ENCODE data around the gene ABHD17B.
A peak's percentile ranks its signal among the peaks of the same experiment; 100 is the strongest.
"Not testable (repeated sequence)": the region's sequence is repeated elsewhere in the genome, so short reads cannot be mapped to it uniquely, and the experiment has no call there.

ABHD17B gene

DNA sequence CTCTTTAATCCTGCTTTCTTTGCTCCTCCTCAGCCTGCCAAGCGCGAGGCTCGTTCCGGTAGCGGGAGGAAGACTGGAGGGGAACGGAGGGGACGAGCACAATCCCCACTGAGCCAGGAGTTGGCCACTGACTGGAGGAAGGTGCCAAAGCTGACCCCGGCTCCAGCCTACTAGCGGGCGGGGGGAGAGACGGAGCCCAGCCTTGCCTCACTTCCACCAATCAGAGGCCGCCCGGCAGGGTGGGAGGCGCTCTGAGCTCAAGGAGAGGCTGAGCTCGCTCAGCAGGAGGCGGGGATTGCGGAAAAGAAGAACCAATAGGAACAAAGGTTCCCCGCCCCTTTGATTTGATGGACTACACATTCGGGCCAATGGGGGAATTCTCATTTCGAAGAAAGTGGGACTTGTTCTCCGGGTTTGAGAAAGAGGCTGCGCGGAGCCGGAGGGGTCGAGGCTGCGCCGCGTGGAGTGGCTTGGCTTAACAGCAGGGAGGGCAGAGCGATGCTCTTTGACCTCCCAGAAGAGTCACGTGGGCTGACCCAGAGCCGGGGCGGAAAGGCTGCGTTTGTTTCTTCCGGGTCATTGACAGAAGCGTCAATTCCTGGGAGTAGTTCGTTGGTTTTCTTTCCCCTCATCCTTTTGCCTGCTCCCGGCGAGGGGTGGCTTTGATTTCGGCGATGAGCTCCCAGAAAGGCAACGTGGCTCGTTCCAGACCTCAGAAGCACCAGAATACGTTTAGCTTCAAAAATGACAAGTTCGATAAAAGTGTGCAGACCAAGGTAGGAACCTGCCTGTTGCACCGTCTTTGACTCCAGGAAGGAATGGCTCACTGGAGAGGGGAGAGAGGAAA is at the start of gene ABHD17B, which contains the start of gene C9orf85:
TSS of gene ABHD17B (minus strand) at position 133 of the 847 bp plus-strand sequence. CDS start 36,113 bp downstream, outside the sequence.
TSS of gene C9orf85 (plus strand) at position 579 of the 847 bp plus-strand sequence. CDS start at position 675, 96 bp downstream.
- peaks cover 66% of the 10 kb centered on the region for H3K4me1 Mint-ChIP-seq (ENCODE audit: low read depth)
- no peaks in the 10 kb centered on the region for H3K9me3 Mint-ChIP-seq (ENCODE audit: low read depth)
- H3K27me3 Mint-ChIP-seq = no peaks in the 10 kb centered on the region
- no peaks in the 10 kb centered on the region for H3K36me3 Mint-ChIP-seq
- peak within 1 kb of the TSS; percentile 100 for H3K4me3 Mint-ChIP-seq
- peak within 1 kb of the TSS; percentile 99 for H3K27ac Mint-ChIP-seq

DNA sequence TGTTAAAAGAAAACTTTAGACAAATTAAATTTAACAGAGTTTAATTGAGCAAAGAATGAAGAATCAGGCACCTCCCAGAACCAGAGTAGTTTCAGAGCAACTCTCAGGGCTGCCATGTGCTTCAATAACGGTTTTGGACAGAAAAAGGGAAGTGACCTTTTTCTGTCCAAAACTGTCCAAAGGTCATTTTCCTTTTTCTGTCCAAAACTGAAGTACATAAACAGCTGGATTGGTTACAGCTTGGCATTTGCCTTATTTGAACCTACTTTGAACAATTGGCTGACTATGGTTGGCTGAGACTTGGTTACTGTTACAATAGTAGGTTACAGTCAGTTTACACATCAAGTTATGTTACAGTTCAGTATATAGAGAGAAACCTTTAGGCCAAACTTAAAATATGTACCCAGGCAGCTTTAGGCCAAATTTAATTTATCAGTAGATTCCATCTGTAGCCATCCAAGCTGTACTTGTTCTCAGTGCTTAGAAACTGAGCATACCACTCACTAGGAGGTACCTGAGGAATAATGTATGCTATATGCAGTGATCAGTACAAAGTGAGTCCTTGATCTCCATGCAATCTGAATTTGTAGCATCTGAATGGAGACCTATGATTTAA is 44.4 kb upstream of the ABHD17B start:
- Mint-ChIP-seq H3K36me3 (peaks cover 18% of the 10 kb centered on the region), H3K27me3 (no peaks in the 10 kb centered on the region), H3K9me3 (ENCODE audit: low read depth) (no peaks in the 10 kb centered on the region), H3K27ac (no peak overlapping the region), H3K4me3 (no peak overlapping the region), H3K4me1 (ENCODE audit: low read depth) (no peaks in the 10 kb centered on the region)

DNA sequence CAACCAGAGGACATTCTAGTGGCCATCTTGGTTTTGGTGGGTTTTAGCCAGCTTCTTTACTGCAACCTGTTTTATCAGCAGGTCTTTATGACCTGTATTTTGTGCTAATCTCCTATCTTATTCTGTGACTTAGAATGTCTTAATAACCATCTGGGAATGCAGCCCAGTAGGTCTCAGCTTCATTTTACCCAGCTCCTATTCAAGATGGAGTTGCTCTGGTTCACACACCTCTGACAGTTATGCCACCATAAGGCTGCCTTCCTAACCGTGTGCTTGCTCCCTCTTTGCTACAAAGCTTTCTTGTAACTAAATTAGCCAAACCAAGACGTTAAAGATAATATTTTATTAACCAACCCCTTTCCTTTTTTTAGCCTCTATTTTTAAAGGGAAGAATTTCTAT is 43.7 kb upstream of the ABHD17B start:
- H3K27me3 Mint-ChIP-seq; H3K4me3 Mint-ChIP-seq; H3K9me3 Mint-ChIP-seq (ENCODE audit: low read depth); H3K27ac Mint-ChIP-seq; H3K4me1 Mint-ChIP-seq (ENCODE audit: low read depth): not testable (repeated sequence)
- peaks cover 14% of the 10 kb centered on the region for H3K36me3 Mint-ChIP-seq

DNA sequence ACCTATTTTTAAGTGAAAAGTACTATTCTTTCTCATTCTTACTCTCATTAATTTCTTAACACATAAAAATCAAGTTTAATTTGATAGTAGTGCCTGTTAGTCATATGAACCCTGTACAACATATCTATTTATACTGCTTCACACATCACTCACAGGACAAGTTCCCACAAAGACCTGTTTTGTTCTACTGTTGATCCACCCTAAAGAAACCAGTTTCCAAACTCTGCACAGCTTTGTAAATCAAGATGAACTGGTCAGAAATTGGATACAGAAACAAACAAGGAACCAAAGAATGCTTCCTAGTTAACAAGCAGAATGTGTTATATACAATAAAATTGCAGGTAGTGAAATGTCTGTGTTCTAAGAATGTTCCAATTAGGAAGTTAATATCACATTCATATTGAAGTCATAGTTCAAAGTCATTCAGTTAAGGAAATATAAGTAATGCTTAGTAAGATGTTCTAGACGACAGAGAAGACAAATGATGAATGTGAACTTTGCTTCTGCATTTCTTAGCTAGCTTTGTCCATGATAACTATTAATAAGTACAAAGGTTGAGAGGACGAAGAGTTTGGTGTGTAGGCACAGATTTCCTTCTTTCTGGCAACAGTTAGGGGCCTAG is 33.9 kb upstream of the ABHD17B start:
- Mint-ChIP-seq H3K9me3 (ENCODE audit: low read depth) (no peaks in the 10 kb centered on the region), H3K27me3 (no peaks in the 10 kb centered on the region), H3K36me3 (peaks cover 9% of the 10 kb centered on the region), H3K4me1 (ENCODE audit: low read depth) (peaks cover 19% of the 10 kb centered on the region), H3K4me3 (no peak overlapping the region), H3K27ac (no peak overlapping the region)

DNA sequence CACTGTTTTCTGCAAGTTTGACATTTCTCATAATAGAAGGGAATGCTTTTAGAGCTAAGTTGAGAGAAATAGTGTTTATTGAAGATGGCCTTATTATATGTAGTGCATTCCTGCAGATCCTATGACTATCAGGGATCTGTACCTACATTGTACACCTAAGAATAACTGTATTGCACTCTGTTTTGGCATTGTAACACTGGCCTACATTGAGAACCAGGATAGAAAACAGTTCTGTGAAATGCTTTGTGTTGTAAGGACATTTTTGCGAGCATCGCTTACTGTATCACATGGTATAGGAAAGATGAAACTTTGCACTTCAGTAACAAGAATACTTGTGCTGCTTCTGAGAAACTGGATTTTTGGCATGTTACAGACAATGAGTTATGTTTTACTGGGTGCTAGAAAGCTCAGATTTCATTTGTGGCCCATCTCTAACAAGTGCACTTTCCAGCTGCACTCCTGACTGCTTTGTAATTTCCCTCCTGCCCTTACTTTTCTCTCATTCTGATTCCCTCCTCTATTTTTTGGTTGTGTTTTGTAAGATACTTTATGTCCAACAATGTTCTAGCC is 31.1 kb upstream of the ABHD17B start:
- H3K4me3 Mint-ChIP-seq = no peak overlapping the region
- no peaks in the 10 kb centered on the region for H3K27me3 Mint-ChIP-seq

DNA sequence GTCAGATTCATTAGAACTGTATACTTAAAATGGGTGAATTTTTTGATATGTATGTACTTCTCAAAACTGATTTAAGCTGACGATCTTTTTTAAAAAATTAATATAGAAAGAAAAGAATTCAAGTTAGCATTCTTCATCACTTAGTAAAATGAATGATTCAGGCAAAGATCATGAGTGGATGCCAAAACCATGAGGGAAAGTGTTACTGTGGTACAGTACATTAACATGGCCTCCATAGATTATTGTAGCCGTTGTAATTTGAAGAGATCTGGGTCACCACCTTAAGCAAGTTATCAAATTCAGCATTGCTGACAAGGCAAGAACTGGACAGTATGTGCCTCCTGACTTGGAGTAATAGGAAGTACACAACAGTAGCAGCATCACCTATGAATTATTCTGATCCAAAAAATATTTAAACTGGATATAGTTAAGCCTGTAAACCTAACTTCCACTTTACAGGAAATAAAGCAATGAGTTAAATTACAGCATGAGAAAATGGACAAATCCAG is 30.1 kb upstream of the ABHD17B start:
- Mint-ChIP-seq H3K9me3 (ENCODE audit: low read depth) (no peaks in the 10 kb centered on the region), H3K4me1 (ENCODE audit: low read depth) (peaks cover 30% of the 10 kb centered on the region), H3K36me3 (no peaks in the 10 kb centered on the region), H3K27ac (no peak overlapping the region), H3K4me3 (no peak overlapping the region), H3K27me3 (no peaks in the 10 kb centered on the region)

More for the DNA sequence above, 31.1 kb upstream of the ABHD17B start:
- Mint-ChIP-seq H3K27ac (no peak overlapping the region), H3K4me1 (ENCODE audit: low read depth) (peaks cover 28% of the 10 kb centered on the region), H3K36me3 (peaks cover under 1% of the 10 kb centered on the region), H3K9me3 (ENCODE audit: low read depth) (no peaks in the 10 kb centered on the region)

DNA sequence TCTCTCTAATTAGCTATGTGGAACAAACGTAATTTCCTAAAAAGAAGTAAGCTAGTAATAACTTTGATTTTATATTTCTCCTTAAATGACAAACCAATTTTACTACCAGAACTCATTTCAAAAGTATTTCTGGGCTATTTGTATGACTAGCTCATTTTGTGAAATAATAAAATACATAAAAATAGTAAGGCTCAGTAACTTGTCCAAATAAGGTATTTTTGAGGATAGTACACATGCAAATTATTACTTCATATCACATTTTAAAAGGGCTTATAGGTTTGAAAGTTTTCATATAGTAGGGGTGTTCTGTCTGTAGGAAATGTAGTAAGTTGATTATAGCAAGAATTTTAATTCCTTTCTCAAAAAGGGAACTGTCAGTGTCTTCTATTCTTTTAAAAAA is 26.9 kb upstream of the ABHD17B start:
- Mint-ChIP-seq H3K4me1 (ENCODE audit: low read depth) (peaks cover 38% of the 10 kb centered on the region), H3K27me3 (no peaks in the 10 kb centered on the region), H3K9me3 (ENCODE audit: low read depth) (peaks cover 2% of the 10 kb centered on the region), H3K36me3 (peaks cover 2% of the 10 kb centered on the region), H3K4me3 (no peak overlapping the region), H3K27ac (no peak overlapping the region)

DNA sequence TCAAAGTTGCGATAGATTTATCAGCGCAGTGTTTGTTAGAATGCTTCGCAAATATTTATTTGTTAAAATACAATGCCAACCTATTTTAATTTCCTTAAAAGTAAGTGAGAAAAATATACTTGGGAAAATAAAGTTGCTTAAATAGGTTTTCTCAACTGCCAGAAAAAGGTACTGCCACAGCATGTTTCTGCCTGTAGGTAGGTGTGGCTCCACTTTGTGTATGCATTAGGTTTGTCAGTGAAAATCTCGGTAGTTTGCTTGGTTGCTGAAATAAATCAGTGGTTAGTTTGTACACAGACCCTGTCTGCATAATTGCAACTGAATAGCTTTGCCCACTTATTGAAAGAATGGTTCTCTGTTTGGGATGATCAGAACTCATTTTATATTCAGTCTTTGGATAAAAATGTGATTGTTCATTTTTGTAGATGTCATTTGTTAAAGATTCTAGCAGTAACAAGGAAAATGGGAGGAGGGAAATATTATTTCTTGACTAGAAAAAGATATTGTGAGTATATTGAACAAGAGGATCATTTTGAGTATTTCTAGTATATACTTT is 26.2 kb upstream of the ABHD17B start:
- Mint-ChIP-seq H3K36me3 (peaks cover 7% of the 10 kb centered on the region), H3K27me3 (no peaks in the 10 kb centered on the region), H3K27ac (no peak overlapping the region), H3K9me3 (ENCODE audit: low read depth) (peaks cover 7% of the 10 kb centered on the region), H3K4me3 (no peak overlapping the region), H3K4me1 (ENCODE audit: low read depth) (peaks cover 37% of the 10 kb centered on the region)

DNA sequence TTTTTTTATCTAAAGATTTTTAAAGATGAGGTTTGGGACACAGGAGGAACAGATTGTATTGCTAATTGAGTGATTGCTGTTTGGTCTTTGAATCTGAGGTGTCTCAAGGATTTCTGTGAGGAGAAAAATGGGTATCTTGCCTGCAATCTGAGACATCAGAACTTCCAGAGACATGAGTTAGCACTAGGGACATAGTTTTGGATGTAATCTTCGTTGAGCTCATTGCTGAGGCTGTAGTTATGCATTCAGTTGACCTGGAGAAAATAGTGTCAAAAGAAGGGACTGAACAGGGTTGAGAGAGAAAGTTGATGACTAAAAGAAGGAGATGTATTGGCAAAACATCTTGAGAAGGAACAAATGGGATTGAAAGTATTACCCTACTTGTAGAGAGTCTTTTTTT is 25.1 kb upstream of the ABHD17B start:
- Mint-ChIP-seq H3K9me3 (ENCODE audit: low read depth) (peaks cover 7% of the 10 kb centered on the region), H3K27ac (no peak overlapping the region), H3K4me1 (ENCODE audit: low read depth) (peaks cover 30% of the 10 kb centered on the region), H3K4me3 (no peak overlapping the region), H3K36me3 (peaks cover 7% of the 10 kb centered on the region), H3K27me3 (no peaks in the 10 kb centered on the region)

DNA sequence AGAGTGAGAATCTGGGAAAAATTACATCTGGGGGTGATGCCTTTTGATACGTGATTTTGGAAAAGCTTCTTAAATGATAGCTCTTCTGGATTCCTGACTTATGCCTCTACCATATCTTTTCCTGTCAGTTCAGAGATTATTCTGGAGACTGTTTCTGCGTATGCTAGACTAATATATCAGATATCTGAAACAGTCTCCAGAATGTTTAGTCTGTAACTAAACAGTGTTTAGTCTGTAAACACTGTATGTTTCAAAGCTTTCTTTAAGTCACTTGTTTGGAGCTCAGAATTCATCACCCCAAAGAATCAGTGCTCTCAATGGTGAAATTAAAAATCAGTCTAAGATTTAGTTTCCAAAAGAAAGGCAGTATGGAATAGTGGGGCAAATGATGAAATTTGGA is 20.2 kb upstream of the ABHD17B start:
- Mint-ChIP-seq H3K36me3 (peaks cover 9% of the 10 kb centered on the region), H3K27ac (no peak overlapping the region), H3K9me3 (ENCODE audit: low read depth) (peaks cover 7% of the 10 kb centered on the region), H3K4me1 (ENCODE audit: low read depth) (peaks cover 18% of the 10 kb centered on the region), H3K4me3 (no peak overlapping the region), H3K27me3 (no peaks in the 10 kb centered on the region)

DNA sequence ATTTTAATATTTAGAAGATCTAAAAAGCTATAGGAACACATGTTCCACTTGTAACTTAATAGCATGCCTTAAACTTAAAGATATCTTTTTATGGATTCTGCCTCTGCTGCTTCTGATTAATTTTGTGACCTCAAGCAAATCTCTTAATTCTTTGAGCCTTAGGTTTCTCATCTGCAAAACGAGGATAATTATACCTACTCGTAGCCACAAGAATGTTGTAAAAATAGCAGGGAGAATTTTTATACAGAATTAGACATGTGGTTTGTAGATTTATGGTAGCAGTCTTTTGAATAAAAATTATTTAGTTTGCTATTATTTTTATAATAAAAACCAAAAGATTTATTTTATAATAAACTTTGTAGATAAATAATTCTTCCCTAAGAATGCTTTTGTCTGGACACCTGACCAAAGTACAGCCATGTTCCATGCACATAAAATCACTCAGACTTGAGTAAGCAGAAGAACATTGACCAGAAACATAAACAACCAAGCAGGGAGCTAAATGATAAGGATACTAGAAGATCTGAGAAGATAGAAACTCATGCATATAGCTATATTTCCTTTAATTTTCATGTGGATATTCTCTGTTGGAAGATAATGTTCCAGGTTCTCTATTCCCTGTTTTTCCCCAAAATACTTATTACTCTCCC is 18.9 kb upstream of the ABHD17B start:
- Mint-ChIP-seq H3K36me3 (peaks cover 9% of the 10 kb centered on the region), H3K27ac (no peak overlapping the region), H3K4me1 (ENCODE audit: low read depth) (peaks cover 8% of the 10 kb centered on the region), H3K27me3 (no peaks in the 10 kb centered on the region), H3K4me3 (no peak overlapping the region), H3K9me3 (ENCODE audit: low read depth) (peaks cover 7% of the 10 kb centered on the region)

DNA sequence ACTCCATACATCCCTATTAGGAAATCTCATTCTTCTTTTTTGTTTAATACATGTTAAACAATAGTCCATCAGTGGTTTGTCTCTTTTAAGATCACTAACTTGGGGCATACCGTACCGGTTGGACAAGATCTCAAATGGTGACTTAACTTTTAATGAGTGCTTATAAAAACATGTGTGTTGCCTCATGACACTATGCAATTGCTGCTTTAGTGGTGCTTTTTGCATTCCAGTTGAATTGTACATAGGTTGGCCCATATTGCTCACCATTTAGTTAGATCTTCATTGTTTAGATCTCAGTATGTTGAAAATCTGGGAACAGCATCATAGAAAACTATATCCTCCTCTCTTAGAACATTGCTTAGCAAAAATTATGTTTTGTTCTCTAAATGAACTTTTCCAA is 18.2 kb upstream of the ABHD17B start:
- no peaks in the 10 kb centered on the region for H3K27me3 Mint-ChIP-seq
- no peak overlapping the region for H3K27ac Mint-ChIP-seq
- H3K4me3 Mint-ChIP-seq = no peak overlapping the region
- peaks cover 7% of the 10 kb centered on the region for H3K9me3 Mint-ChIP-seq (ENCODE audit: low read depth)
- peaks cover 6% of the 10 kb centered on the region for H3K4me1 Mint-ChIP-seq (ENCODE audit: low read depth)
- H3K36me3 Mint-ChIP-seq = peaks cover 11% of the 10 kb centered on the region

DNA sequence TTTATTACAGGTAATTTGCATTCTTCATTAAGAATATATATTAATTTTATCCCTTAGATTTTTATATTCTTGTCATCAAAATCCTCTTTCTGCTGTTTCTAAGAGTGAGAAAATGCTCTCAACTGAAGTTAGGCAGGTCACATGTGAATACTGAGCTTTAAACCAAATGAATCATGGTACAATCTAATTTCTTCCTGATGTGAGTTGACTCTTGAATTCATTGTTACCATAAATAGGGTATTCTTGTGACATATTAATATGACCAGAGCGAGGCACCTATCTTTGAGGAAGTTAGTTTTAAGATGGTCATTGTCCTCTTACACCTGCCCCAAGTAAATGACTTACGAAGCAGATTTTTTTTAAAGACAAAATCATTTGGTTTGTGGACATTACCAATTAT is 17.8 kb upstream of the ABHD17B start:
- H3K27me3 Mint-ChIP-seq = no peaks in the 10 kb centered on the region
- H3K36me3 Mint-ChIP-seq = peaks cover 13% of the 10 kb centered on the region
- H3K9me3 Mint-ChIP-seq (ENCODE audit: low read depth) = peaks cover 7% of the 10 kb centered on the region
- peaks cover 9% of the 10 kb centered on the region for H3K4me1 Mint-ChIP-seq (ENCODE audit: low read depth)
- H3K27ac Mint-ChIP-seq = no peak overlapping the region
- no peak overlapping the region for H3K4me3 Mint-ChIP-seq

DNA sequence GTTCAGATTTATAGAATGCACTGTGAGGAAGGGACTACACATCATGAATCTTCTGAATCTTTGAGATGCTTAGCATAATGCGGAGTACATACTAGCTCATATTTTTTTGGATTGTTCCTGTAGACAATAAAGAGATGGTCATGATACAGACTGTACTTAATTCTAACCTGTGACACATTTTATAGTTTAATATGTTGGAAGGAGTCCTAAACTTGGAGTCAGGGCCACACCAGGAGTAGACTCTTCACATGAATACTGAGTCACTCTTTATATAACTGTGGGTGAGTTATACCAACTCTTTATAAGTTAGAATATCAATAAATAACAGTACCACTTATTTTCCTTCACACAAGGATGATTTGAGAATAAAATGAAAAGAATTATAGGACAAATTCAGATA is 17.4 kb upstream of the ABHD17B start:
- Mint-ChIP-seq H3K9me3 (ENCODE audit: low read depth) (peaks cover 7% of the 10 kb centered on the region), H3K4me1 (ENCODE audit: low read depth) (peaks cover 9% of the 10 kb centered on the region), H3K4me3 (no peak overlapping the region), H3K27ac (no peak overlapping the region), H3K36me3 (peaks cover 13% of the 10 kb centered on the region), H3K27me3 (no peaks in the 10 kb centered on the region)
